Germinal center (tissue), 1 donor: ENCODE results near the gene ST3GAL3.

Experiments
- DNase-seq: peaks from one replicate; pipeline ENCODE4 v3.0.0; 2012; ENCODE audit warnings: mixed read lengths, low spot score

ST3GAL3 gene

DNA sequence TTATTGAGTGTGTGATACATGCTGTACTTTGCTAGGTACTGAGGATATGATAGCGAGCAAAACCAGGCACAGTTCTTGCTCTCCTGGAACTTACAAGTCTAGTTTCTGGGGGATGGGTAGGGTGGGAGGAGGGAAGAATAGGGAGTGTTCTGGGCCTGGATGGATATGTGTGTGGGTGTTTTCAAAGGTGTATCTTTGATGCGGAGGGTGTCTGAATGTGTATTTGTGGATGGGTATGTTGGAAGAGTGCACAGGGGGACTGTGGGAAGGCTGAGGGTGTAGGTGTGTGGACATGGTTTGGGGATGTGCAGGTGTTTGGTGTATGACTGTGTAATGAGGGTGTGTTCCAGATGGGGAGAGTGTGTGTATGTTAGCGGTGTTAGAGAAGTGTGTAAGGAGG lies 258.0 kb downstream of the ST3GAL3 start:
- DNase-seq: no peak

DNA sequence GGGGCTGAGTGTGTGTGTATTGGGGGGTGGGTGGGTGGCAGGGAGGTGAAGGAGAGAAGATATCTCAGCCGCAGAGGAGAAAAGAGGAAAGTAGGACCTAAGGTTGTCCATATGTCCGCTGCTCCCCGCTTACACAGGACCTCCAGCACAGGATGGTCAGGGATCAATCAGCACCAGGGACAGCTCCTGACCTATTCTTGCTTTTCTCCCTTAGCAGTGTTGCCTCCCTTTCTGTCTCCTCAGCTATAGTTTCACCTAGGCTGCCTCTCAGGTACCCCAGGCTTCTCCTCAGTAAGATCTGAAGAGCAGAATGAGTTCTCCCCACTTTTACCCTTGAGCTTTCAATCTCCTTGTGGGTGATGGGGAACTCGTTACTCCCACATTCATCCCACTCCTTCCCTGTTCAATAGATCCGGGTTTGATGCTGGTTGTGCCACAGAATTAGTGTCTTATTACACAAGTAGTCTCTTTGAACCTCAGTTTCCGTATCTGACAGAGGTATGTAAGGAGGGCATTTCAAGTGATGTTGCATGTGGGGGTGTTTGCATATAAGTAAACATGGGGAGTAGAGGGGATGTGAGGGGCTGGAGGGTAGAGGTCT lies 261.1 kb downstream of the ST3GAL3 start:
- no peak for DNase-seq

DNA sequence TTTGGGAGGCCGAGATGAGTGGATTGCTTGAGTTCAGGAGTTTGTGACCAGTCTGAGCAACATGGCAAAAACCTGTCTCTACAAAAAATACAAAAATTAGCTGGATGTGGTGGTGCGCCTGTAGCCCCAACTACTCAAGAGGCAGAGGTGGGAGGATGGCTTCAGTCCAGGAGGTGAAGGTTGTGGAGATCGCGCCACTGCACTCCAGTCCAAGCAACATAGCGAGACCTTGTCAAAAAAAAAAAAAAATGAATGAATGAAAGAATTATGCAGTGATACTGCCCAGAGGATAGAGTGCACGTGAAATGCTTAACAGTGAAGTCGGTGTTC lies 262.0 kb downstream of the ST3GAL3 start:
- no peak for DNase-seq

DNA sequence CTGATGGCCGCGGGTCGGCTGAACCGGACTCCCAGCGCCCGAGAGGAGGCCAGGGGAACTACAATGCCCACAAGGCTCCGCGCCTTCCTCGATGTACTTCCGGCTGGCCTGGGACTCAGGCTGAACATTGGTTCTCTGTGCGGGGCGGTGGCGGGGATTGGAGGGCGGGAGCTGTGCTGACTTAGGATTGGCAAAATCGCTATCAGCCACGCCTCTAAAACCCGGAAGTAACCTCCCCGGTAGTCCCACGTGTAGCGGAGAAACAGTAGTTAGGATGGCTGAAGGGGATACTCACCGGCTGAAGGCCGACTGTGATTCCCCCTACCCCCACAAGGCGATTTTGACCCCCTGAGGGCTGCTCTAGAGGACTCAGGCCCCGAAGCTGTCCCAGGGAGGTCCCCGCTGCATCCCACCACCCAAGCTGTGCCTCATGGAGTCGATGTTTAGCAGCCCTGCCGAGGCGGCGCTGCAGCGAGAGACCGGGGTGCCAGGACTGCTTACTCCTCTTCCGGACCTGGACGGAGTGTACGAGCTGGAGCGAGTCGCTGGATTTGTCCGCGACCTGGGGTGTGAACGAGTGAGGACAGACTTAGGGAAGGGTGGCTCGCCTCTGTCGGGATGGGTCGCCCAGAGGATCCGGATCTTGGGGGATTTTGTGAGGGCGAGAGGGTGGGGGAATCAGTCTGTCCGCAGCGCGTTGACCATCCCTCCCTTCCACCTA lies 262.6 kb downstream of the ST3GAL3 start, which contains the start of gene DPH2:
DPH2 (plus strand) TSS at position 265 of the 721 bp plus-strand sequence; CDS start at position 431, 166 bp downstream.
- DNase-seq: peak; percentile 99

DNA sequence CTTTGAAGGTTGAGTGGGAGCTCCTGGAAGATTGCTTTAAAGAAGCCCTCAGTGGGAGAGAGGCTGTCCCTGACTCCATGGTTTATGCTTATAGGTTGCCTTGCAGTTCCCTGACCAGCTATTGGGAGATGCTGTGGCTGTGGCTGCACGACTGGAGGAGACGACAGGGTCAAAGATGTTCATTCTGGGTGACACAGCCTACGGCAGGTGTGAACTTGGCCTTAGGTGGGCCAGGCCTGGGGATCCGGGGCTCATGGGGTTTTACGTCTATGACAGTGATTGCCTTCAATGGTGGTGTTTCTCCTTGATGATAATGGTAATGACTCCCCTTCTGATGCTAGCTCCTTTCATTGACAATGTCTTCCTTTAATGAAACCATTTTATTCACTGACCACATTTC lies 263.2 kb downstream of the ST3GAL3 start:
- no peak for DNase-seq

DNA sequence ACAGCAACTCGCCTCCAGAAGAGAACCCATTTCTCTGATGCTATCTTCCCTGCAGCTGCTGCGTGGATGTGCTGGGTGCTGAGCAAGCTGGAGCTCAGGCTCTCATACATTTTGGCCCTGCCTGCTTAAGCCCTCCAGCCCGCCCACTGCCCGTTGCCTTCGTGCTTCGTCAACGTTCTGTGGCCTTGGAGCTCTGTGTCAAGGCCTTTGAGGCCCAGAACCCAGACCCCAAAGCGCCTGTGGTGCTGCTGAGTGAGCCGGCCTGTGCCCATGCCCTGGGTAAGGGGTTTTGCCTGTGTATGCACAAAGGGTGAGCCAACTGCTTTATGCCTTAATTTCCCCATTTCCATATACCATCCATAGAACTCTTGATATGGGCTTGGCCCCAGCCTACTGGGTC lies 263.6 kb downstream of the ST3GAL3 start:
- no peak for DNase-seq

DNA sequence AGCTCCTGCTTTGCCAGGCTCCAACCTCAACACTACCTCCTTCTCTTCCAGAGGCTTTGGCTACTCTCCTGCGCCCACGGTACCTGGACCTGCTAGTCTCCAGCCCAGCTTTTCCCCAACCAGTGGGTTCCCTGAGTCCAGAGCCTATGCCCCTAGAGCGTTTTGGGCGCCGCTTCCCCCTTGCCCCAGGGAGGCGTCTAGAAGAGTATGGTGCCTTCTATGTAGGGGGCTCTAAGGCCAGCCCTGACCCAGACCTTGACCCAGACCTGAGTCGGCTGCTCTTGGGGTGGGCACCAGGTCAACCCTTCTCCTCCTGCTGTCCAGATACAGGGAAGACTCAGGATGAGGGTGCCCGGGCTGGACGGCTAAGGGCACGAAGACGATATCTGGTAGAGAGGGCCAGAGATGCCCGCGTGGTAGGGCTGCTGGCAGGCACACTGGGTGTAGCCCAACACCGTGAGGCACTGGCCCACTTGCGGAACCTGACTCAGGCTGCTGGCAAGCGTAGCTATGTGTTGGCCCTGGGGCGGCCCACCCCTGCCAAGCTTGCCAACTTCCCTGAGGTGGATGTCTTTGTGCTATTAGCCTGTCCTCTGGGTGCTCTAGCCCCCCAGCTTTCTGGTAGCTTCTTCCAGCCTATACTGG lies 264.1 kb downstream of the ST3GAL3 start:
- no peak for DNase-seq

DNA sequence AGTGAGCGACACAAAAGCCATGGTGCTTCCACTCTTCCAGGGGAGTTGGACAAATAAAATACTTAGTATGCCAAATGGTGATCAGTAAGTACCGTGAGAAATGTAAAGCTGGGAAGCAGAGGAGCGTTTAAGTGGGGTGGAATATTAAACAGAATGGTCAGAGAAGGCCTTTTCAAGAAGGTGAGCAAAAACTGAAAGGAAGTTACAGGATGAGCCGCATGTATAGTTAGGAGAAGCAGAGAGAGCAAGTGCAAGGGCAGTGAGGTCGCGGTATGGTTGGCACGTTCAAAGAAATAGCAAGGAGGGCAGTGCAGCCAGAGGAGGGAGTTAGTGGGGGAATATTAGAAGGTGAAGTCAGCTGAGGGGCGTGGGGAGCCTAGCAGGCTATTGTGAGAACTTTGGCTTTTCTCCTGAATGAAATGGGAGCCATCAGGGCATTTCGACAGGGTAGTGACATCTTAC lies 266.7 kb downstream of the ST3GAL3 start:
- no peak for DNase-seq

DNA sequence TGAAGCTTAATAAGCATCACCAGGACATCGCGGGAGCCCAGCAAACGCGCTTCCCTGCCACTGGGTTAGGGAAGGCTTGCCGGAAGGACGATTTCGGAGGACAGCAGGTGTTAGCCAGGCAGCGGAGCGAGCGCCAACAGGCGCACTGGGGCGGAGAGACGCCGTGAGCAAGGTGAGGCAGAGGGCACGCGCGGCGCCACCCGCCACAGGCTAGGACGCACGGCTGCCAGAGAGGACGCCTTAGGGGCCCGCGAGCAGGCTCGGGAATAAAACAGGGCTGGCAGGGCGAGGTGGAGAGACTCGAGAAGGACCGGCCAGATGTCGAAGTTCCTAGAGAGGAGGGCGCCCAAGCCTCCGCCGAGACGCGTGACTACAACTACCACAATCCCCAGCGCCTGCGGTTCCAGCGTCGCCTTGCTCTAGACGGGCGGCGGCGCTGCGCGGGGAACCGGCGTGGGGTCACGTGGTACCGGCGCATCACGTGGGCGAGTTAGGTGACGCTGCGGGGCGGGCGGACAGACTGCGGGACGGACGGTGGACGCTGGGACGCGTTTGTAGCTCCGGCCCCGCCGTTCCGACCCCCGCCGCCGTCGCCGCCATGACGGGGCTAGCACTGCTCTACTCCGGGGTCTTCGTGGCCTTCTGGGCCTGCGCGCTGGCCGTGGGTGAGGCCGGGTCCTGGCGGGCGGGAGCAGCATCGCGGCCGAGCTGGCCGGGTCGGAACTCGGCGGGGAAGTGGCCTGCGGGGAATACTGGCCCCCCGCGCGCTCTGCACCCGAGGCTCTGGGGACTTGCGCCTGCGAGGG lies 267.3 kb downstream of the ST3GAL3 start, which contains the start of gene ATP6V0B:
ATP6V0B (plus strand) TSS at position 518 of the 806 bp plus-strand sequence; CDS start at position 599, 81 bp downstream.
- DNase-seq: peak; percentile 94

DNA sequence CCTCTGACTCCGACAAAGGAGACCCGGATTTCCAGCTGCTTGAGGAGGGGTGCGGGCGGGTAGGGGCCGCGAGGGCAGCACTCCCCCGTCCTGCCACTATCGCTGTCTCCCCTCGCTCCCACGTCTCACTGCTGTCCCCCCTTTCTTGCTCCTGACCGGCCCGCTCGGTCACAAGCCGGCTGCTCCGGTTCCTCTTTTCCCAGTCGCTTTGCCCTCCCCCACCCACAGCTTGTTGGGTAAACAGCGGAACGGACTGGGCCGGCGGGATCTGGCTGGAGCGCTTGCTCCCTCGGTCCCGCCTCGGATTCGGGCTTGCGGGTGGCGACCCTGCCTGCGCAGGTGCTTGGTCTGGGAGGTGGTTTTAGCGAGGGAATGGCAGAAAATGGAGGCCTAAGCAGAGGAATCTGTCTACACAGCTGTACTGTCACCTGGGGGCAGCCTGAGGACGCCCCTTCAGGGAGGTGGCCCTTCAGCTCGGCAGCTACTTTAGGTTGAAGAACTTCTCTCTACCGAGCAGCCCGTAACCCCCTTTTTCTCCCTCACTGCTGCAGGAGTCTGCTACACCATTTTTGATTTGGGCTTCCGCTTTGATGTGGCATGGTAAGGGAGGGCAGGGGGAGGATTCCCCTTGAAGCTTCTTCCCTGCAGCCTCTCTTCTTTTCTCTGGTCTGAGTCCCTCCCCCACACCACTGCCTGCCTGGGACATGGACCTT lies 268.1 kb downstream of the ST3GAL3 start:
- peak; percentile 73 for DNase-seq

DNA sequence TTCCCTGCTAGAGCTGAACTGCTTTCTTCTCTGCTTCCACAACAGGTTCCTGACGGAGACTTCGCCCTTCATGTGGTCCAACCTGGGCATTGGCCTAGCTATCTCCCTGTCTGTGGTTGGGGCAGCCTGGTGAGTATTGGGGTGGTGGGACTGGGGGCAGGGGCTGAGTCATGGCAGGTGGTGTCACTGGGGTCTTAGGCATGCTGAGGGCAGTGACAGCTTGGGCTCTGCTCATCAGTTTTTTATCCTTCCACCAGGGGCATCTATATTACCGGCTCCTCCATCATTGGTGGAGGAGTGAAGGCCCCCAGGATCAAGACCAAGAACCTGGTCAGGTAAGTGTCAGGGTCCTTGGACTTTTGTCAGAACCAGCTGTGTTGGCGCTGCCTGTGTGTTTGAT lies 268.7 kb downstream of the ST3GAL3 start:
- DNase-seq: no peak

DNA sequence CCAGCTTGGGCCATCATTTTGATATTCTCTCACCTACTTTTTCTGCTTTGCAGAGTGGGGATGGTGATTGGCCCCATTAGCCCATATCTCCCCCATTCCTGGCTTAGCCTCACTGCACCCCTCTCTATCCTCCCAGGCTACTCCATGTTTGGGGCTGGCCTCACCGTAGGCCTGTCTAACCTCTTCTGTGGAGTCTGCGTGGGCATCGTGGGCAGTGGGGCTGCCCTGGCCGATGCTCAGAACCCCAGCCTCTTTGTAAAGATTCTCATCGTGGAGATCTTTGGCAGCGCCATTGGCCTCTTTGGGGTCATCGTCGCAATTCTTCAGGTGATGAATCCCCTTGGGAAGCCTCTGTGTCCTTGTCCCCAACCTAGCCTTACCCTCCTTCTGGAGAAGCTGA lies 269.6 kb downstream of the ST3GAL3 start:
- DNase-seq: no peak

DNA sequence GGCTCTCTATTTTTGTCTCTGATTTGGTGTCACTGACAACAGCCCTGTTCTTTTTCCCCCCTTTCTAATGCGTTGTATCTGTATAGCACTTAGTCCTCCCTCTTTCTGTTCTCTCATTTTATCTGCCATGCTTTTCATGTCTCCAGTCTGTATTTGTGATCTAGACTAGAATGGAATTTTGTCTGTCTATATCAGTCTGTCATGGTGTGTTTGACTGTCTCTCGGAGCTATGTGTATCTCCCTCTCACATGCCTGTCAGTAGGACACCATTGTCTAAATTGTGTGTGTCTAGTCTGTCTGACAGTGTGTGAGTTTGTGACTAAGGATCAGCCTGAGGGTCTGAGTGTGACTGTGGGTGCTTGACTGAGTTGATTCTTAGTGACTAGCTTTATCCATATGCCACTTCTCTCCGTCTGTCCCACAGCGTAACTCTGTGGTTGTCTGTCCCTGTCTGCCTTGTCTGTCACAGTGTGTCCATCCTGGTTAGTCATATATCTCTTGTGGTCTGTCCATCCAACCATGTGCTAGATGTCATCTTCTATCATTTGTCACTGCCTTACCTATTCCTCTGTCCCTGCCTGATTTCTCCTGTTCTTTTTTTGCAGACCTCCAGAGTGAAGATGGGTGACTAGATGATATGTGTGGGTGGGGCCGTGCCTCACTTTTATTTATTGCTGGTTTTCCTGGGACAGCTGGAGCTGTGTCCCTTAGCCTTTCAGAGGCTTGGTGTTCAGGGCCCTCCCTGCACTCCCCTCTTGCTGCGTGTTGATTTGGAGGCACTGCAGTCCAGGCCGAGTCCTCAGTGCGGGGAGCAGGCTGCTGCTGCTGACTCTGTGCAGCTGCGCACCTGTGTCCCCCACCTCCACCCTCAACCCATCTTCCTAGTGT lies 270.3 kb downstream of the ST3GAL3 start:
- DNase-seq: no peak

DNA sequence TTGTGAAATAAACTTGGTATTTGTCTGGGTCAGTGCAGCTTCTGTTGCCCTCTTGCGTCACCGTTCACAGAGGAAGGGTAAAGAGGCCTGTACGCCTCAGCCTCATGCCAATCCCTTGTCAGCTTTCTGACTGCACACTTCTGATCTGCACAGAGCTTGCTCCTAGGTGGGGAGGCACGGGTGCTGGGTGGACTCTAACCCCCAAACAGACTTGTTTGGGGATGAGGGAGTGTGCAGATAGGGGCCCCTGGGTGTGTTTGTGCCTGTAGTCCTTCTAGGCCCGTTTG lies 270.9 kb downstream of the ST3GAL3 start:
- no peak for DNase-seq

DNA sequence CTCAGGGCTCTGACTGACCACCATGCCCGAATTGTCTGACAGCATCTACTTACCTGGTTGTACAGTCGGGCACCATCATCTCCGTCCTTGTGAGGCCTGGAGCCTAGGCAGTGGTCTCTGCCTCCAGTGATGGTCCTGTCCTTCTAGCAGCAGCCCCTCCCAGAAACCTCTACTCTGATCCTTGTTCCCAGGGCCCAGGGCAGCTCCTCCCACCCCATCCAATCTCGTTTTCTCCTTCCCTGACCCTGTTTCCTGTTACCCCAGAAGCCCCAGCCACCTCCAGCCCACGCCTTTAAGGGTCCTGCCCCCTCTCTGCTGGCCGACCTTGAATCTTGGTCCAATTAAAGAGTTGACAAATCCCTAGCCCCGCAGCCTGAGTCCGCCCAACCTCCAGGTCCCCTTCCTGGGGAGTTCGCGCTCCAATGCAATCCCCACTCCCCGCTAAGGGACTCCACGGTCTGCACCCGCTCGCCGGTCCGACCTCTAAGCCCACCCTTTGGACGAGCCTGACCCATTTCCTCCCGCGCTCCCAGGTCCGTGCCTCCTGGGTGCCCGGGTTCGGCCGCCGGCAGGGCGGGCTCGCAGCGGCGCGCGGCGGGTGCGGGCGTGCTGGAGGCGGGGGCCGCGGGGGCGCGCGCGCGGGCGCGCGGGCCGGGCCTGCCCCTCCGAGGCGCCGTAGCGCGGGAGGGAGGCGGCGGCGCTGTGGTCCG lies 271.4 kb downstream of the ST3GAL3 start, which contains the start of gene B4GALT2:
B4GALT2 (plus strand) TSS at position 660 of the 710 bp plus-strand sequence. CDS start 1,951 bp downstream, outside the sequence.
- peak; percentile 77 for DNase-seq

DNA sequence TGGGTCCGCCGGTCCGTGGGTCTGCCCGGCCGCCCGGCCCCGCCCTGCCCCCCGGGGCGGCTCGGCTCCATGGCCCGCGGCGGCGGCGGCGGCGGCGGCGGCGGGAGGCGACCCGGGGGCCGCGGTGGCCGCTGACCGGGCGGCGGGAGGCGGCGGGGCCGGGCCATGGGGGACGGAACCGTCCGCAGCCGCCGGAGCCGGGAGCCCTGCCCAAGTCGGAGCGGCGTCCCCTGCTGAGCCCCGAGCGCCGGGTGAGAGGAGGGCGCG lies 271.9 kb downstream of the ST3GAL3 start:
- no peak for DNase-seq

DNA sequence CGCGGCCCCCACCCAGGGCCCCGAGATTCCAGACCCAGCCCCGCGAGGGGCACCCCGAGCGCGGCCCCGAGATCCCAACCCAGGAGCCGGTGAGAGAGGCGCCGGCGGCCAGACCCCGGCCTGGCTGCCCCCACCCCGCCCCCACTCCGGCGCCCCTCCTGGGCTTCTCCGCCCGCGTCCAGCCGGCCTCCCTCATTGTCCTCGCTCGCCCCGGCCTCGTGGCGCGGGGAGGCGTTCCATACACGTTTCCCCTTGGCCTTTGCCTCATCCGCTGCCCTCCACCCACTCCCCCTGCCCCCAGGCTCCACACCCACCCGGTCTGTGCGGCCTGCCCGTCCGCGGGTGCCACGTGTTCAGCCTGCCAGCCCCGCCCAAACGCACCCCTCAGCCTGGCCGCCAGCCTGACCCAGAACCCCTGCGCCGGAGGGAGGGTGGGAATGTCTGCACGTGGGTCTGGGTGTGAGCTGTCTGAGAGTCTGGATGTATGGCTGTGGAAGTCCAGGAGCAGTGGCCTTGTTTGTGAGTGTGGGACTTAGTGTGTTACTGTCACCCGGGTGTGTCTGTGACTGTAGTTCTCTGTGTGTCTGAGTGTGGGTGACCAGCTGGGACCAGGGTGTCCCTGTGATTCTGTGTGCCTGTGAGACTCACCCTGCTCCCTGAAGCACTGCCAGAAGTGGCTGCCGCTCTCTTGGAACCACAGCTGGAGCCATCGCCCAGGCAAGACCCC lies 272.4 kb downstream of the ST3GAL3 start:
- DNase-seq: no peak

DNA sequence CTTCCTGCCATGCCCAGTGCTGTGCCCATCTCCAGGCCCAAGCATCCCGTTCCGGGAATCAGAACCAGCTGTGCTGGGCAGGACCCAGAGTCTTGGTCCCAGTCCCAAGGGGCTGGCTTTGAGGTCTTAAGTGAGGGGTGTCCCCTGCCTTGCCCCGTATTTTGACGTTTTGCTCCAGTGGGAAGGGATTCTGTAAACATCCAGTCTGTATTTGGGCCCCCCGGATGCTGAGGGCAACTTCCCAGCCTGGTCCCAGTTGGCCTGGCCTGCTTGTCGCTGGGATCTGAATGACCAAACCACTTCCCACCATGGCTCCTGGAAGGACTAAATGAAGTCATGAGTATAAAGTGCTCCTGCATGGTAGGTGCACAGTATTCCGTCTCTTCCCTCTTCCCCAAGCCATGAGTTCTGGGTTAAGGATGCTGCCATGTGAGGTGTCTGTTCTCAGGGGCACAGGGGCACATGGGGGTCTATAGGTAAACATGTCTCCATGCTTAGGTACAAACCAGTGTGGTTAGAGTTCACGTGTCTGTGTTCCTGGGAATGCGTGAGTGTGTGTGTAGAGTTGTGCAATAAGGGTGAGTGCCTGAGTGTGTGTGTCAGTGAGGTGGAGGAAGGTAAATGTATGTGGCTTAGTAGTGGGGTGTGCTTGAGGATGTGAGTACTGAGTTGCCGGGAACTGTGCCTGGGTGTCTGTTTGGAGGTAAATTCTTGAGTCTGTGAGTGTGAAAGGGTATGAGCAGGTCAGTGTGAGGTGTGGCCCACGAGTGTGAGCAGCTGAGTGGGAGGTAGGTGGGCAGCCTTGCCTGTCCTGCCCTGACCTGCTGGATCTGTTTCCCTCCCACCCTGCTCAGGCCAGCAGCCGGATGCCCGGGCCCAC lies 273.2 kb downstream of the ST3GAL3 start:
- no peak for DNase-seq
